Hypothalamus (tissue), 51 donors: ENCODE data around the gene PRKCZ.

ENCODE experiments used
- DNase-seq, 51 donors: peaks; one replicate each; lab custom pipeline; 2025; lab: John Stamatoyannopoulos, UW

The PRKCZ gene

GRCh38 chr1:2169200-2169836 lies 119.1 kb downstream of the PRKCZ start:
- DNase-seq: no peak

GRCh38 chr1:2170211-2170610 lies 120.0 kb downstream of the PRKCZ start:
- DNase-seq: no peak

GRCh38 chr1:2172012-2172411 lies 121.8 kb downstream of the PRKCZ start:
- no peak for DNase-seq

GRCh38 chr1:2172551-2173146 lies 122.4 kb downstream of the PRKCZ start:
- DNase-seq: no peak

DNA sequence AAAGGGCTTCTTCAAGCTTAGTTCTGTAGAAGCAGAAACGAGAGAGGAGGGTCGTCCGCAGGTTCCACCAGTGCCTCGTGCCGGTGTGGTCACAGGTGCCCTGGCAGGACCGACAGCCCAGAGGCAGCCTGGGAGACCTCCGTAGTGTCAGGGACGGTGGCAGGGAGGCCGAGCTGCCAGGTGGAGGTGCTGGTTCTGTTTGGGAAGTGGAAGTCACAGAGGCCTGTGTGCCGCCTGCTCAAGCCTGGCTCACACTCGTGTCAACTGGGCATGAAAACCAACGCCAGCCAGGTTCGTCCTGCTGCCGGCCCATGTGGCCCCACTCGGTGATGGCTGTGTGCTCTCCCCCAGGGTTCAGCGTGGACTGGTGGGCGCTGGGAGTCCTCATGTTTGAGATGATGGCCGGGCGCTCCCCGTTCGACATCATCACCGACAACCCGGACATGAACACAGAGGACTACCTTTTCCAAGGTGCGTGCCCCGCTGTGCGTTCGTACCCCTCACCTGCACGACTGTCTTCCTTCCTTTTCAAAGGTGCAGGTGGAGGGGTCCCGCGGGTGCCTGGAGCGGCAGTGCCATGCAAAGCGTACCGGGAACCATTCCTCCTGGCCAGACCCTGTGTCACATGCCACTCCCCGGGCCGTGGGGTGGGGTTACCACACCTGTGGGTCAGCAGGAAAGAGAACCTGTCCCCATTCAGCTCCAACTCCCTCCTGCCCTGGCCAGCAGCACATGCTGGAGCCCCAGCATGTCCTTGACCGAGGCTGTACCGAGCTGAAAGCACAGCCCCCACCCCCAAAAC lies 123.5 kb downstream of the PRKCZ start:
- no peak for DNase-seq

- DNase-seq: peak in 30 of 51 donors; percentile 7 to 59 (median 36)
Measured at GRCh38 chr1:2174348-2175054, 124.3 kb downstream of the PRKCZ start.

GRCh38 chr1:2175055-2175414 lies 124.8 kb downstream of the PRKCZ start:
- DNase-seq: no peak

GRCh38 chr1:2175681-2176454 lies 125.7 kb downstream of the PRKCZ start:
- DNase-seq: no peak

DNA sequence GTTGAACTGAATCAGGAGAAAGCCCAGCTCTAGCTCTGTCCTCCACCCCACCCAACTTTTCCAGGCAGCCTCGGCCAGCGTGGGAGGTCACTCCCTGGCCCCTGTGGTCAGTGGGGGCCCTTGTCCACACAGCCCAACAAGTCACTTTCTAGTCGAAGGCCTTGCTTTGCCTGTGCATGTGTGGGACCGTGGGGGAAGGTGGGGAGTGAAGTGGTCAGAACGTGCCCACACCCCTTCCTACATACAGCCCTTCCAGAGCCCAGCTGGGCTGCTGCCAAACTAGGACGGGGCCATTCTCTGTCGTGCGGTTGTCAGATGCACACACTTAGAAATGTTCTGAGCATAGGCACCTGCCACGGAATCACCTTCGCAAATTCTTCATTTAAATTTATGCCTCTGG lies 126.4 kb downstream of the PRKCZ start:
- no peak for DNase-seq

GRCh38 chr1:2177541-2177940 lies 127.3 kb downstream of the PRKCZ start:
- no peak for DNase-seq

DNA sequence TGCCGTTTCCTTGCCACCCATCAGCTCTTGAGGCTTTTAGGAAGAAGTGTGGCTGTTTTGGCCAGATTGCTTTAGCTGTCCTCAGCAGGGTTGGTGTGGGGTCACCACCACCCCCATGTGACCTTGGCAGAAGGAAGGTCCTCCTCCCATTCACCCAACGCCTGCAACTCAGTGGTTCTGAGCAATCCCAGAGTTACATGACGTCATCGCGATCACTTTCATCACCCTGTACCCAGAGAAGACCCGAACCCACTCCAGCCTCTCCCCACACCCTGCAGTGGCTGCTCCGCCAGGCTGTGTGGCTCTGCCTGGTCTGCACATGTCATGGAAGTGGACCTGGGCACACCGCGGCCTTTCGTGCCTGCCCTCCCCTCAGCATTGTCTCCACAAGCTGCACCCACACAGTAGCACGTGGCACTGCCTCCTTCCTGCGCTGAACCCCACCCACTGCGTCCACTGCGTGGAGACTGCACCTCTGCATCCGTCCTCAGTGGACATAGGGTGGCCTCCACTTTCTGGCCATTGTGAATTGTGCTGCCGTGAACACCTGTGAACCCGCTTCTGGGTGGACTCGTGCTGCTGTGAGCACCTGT lies 127.8 kb downstream of the PRKCZ start:
- DNase-seq: no peak

- DNase-seq: no peak
Measured at GRCh38 chr1:2178875-2179274, 128.7 kb downstream of the PRKCZ start.

DNA sequence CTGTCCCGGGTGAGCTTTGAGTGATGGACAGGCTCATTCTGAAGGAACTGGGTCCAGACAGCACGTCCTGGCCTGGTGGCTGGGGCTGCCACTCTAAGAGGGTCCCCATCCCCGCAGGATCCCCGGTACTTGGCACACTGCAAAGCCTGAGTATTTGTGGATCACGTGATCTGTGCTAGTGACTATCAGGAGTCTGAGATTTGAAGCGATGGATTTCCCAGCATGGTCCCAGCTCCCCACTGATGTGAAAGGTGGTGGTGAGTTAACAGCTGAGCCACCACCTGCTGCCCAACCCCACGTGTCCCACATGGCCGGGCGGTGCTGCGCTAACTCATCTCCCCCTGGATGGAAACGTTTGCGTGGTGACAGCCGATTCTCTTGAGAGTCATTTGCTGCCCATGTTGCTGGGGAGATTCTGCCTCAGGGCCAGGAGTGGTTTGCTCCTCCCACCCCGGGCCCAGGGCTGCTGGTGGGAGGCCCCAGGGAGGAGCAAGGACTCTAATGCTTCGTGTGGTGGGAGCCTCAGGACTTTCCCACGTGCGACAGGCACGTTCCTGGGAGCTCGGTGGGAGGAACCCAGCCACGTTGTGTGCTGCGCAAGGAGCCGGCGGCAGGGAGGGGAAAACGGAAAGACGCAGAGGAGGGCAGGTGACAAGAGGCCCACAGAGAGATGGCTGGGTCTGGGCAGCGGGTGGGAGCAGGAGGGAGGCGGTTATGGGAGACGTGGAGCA lies 129.2 kb downstream of the PRKCZ start:
- DNase-seq: peak in 1 of 51 donors; percentile 63

DNA sequence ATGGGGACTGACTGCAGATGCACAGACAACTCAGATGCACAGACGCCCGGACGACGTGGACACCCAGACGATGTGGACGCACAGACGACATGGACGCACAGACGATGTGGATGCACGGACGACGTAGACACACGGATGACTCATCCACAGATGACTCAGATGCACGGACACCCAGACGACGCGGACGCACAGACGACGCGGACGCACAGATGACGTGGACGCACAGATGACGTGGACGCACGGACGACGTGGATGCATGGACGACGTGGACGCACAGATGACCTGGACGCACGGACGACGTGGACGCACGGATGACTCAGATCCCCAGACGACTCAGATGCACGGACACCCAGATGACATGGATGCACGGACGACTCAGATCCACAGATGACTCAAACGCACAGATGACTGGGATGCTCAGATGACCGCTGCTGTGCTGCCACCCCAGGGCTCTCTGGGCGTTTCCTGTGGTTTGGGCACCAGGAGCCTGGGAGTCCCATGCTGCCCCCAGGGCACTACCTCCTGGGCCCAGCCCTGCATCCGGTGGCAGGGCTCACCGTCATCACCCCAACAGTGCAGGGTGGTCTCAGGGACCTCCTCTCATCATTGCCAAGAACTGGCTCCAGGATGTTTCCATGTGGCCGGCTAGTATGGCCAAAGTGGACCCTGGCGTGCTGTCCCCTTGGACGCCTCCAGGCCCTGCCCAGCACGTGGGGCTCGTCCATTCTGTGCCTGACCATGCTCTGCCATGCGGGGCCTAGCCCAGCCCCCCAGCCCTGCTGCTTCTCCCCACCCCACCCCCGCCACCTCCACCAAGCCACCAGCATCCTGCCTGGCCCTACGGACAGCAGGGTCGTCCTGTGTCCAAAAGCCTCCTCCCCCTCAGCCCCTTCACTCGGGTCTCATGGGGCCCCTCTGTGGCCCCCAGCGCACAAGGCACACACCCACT lies 130.4 kb downstream of the PRKCZ start:
- DNase-seq: no peak

DNA sequence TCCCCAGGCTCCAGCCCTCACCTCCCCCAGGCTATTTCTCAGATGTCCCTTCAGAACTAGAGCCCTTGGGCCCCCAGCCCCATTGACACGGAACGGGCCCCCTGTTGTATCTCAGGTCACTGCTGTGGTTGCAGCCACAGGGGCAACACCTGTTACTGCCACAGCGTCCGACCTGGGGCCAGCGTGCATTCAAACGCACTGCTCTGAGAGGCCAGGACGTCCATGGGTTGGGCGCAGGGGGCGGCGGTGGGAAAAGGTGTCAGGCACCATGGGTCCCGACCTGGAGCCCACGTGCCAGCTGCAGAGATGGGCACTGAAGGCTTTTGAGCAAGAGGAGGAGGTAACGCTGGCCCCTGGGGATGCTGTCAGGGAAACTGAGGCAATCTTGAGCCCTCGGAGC lies 131.1 kb downstream of the PRKCZ start:
- no peak for DNase-seq

DNA sequence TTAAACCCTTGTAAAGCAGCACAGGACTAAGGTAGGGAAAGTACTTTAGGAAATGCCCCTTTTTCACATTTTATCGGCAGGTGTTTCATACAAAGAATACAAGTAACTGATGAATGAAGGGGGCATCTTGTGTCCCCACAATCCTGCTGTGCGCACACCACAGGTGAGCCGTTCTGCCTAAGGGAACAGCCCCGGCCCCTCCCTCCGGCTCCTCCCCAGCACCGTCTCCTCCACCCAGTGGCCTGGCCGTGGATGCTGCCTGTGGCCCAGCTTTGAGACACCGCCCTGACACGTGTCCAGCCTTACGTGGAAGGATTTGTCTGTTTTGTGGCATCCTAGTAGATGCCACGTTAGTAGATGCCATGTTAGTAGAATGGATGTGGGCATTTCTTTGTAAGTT lies 131.5 kb downstream of the PRKCZ start:
- no peak for DNase-seq

DNA sequence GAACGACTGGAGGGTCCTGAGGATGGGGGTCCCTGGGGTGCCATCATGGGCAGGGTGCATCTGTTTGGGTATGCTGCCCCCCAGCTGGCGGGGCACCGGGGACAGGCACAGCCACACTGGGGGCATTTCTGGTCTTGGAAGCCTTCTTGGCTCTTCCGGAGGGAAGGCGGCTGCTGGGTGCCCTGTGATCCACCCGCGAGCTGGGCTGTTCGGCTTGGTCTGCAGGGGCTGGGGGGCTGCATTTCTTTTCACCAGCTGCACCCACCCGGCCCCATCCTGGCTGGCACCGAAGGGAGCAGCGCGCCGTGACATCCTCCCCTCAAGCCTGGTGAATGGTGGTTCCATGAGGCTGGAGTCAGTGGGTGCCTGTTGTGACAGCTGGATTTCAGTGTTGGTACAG lies 132.2 kb downstream of the PRKCZ start:
- DNase-seq: no peak

GRCh38 chr1:2183937-2184334 lies 133.7 kb downstream of the PRKCZ start:
- DNase-seq: no peak
